Amniotic stem cell (primary cell): ENCODE measurements around the gene TARBP1.
A peak's percentile ranks its signal among the peaks of the same experiment; 100 is the strongest.
"Not testable (repeated sequence)": the region's sequence is repeated elsewhere in the genome, so short reads cannot be mapped to it uniquely, and the experiment has no call there.

Experiments used
- DNase-seq: peaks from one replicate; lab custom pipeline; 2025; lab: John Stamatoyannopoulos, UW

The TARBP1 gene

DNA sequence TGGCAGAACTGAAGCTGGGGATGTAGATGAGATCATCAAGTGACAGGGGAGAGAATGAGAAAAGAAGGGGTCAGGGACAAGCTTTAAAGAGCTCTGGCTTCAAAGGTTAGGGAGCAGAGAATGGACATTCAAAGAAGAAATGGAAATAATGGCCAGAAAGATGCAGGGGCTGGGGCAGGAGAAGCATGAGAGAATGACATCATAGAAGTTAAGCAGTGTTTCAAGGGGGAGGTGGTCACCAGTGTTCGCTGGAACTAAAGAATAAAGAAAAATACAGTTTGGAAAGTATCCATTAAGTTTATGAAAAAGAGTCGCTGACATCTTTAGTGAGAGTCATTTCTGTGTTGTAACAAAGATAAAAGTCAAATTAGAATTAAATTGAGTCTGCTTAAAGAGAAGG, 44.3 kb downstream of the TARBP1 start:
- no peak for DNase-seq

GRCh38 chr1:234433563-234434285, 45.3 kb downstream of the TARBP1 start:
- peak; percentile 28 for DNase-seq

GRCh38 chr1:234431255-234431654, 47.7 kb downstream of the TARBP1 start:
- no peak for DNase-seq

- no peak for DNase-seq
These were observed 48.3 kb downstream of the TARBP1 start for GRCh38 chr1:234430691-234431090.

GRCh38 chr1:234429434-234429806, 49.6 kb downstream of the TARBP1 start:
- DNase-seq: no peak

DNA sequence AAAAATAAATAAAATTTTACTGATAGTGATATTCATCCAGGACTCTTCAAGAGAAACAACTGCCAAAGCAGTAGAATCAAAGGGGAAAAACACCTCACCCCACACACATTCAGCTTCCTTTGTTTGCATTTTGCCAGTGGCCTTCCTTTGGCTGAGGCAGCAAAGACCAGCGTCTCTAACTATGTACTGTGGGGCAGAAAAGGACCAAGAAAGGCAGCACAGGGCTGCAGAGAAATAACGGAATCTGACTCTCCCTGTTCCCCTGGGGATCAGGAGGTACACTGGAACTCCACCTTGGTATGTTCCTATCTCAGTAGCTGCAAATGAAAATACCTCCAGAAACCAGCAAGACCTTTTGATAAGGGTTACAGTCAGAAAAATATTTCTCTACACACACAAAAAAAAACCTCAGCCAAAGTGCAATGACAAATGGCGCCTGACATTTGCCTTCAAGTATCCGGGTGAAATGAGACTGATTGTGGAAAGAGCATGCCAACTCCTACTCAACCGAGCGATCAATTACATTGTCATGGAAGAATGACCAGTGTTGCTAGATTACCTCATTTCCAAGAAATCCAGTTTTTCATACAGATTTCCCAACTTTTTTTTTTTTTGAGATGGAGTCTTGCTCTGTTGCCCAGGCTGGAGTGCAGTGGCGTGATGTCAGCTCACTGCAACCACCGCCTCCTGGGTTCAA, 50.9 kb downstream of the TARBP1 start:
- no peak for DNase-seq

- DNase-seq: no peak
These were observed 65.0 kb downstream of the TARBP1 start for GRCh38 chr1:234413990-234414389.

DNA sequence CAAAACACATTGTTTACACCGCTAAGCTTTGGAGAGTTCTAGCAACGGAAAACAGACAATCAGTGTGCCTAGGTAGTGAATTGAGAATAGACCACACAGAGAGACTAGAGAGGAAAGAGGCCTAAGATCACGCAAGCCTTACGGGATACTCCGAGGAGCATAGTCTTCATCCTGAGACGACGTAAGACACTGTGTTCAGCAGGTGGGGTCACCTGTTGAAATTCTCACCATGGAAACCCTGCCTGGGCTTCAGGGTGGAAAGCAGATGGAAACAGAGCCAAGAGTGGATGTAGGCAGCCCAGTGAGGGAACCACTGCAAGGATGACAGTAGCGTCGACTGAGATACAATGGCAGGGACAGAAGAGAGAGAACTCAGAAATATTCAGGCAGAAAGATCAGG, 65.5 kb downstream of the TARBP1 start:
- no peak for DNase-seq

DNA sequence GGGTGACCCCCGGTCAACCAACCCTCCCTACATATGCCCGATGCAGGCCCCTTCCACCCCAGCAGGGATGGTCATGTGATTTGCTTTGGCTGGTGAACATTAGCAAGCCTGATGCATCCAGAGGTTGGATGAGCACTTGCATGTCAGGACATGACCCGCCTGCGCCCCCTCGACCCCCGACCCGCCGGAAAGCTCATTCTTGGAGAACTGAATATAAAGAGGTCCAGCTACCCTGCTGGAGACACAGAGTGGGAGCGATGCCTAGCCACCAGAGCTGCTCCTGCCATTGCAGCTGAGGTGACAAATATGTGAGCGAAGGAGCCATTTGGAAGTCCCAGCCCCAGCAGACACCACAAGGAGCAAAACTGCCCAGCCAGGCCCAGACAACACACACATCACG, 66.1 kb downstream of the TARBP1 start:
- no peak for DNase-seq

DNA sequence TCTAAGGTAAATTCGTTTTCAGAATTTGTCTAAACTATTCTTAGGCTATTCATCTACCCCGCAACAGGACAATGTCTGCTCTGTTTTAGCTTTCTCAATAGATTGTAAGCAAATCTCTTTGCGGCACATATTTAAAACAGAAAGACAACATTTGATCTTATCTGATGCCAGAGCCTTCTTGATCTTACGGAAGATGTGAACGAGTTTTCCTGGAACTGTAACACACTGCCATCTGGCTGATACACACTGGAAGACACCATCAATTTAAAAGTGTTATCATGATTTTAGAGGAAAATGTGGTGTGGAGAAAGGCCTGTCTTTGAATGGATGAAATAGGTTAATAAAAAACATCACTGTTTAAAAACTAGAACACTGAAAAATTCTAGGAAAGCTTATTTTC, 69.7 kb downstream of the TARBP1 start:
- no peak for DNase-seq

DNA sequence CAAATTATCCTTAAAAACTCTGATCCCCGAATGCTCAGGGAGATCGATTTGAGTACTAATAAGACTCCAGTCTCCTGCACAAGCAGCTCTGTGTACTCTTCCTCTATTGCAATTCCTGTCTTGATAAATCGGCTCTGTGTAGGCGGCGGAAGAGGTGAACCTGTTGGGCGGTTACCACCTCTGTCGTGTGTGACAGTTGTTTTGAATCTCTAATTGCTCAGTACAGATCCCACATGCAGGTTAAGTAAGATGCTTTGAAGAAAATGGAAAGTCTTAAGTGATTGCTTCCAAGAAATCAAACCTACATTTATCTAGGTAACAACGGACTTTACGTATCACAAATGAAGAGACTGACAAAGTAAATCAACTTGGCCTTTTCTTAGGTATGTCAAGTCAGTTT, 70.2 kb downstream of the TARBP1 start:
- no peak for DNase-seq

GRCh38 chr1:234406871-234407270, 72.1 kb downstream of the TARBP1 start:
- DNase-seq: no peak

- no peak for DNase-seq
These were observed 73.3 kb downstream of the TARBP1 start for GRCh38 chr1:234405676-234406075.

DNA sequence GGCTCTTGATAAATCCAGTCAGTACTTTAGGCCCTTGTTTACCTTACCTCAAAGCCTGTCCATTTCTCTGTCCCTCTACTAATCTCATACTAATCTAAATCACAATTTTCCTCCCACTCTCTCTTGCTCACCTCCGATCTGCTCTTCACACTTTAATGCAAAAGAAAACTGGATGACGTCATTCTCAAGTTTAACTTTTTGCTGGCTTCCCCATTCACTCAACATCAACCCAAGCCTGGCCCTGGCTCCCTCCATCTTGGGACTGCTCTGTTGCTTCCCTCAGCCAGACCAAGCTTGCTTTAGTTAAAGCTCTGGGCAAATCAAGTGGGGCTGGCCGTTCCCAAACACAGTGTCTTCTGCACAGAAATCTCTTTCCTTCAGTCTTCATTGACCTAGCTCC, 76.0 kb downstream of the TARBP1 start:
- no peak for DNase-seq

DNA sequence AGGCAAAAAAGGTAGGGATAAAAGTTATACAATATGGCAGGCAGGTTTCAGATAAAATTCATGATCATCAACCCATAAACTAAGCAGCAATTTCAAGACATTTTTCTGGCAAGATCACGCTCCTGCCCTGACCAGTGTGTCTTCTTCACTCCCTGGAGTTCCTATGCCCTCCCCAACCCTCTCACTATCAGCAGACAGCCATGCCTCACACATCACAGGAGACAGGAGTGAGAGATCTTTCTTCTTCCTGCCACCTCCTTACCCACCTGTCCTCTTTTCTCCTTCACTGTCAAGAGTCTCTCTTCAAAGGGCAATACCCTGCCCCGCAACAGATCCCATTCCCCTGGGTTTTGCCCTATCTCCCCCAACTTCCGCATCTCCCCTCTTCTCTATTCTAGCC, 77.3 kb downstream of the TARBP1 start:
- DNase-seq: no peak

GRCh38 chr1:234400773-234401172, 78.2 kb downstream of the TARBP1 start:
- no peak for DNase-seq

- not testable (repeated sequence) for DNase-seq
These were observed 79.5 kb downstream of the TARBP1 start for GRCh38 chr1:234399515-234399914.

DNA sequence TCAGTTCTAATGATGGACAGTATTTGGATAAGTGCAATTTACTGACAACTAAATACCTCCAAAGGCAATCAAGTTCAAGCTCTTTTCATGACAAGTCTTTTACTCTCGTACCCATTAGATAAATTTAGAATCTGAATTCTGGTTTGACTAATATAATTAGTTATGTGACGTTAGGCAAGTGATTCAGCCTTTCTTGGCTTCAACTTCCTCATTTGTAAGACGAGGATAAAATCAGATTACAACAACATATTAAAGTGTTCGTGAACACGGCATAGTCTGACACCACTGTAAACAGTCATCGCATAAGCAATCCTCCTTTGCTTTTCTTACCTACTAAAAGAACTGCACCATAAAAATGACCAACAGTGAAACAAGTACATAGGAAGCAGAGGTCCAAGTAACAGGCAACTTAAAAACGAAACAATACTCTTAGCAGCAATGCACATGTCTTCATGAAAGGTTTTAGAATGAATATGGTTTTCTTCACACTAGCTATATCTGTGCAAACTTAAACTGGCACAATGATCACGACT, 80.1 kb downstream of the TARBP1 start:
- DNase-seq: no peak

GRCh38 chr1:234397732-234398131, 81.2 kb downstream of the TARBP1 start:
- no peak for DNase-seq

DNA sequence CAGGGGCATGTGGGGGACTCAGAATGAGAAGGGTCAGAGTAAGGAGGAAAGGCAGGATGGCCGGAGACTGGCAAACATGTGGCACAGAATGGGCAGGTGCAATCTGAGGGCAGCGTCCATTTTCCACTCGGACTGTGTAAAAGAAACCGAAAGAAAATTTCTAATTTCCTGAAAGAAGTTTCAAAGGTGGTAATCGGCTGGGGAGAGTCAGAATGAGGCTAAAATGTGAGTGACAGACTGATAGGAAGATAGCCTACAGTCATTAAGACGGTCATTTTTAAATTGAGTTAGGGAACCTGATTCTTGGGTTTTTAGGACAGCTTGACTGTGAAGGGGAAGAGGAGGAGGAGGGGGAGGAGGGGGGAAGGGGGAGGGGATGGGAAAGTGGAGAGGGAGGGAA, 82.1 kb downstream of the TARBP1 start:
- DNase-seq: no peak

DNA sequence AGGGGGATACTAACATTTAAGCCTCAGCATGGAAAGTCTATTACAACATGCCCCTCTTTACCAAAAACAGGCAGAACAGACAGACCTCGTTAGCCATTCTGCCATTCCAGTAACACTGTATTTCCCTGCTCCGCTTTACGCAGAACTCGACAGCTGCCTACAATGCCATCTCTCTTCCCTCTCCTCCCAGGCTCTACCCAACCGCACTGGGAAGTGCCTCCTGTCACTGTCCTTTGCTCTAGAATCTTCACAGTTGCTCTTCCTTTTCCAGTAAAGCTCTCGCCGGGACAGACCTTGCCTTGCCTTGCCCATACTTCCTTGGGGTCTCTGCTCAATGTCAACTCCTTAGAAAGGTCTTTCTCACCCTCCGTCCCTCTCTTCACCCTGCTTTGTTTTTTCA, 82.9 kb downstream of the TARBP1 start:
- no peak for DNase-seq

DNA sequence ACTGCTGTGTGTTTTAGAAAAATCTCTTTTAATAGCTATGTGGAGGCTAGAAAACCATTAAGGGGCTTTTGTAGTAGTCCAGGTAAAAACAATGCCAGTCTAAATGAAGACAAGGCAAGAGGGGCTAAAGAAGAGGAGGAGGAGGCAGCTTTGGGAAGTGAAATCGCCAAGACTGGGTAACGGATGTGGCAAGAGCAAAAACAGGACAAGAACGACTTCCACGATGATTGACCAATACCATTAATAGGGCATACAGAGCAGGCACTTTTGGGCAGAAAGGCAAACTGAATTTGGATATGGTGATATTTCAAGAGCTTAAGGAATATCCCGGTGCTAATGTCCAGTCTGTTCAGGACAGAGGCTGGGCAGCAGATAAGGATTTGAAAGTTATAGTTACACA, 83.7 kb downstream of the TARBP1 start:
- no peak for DNase-seq

DNA sequence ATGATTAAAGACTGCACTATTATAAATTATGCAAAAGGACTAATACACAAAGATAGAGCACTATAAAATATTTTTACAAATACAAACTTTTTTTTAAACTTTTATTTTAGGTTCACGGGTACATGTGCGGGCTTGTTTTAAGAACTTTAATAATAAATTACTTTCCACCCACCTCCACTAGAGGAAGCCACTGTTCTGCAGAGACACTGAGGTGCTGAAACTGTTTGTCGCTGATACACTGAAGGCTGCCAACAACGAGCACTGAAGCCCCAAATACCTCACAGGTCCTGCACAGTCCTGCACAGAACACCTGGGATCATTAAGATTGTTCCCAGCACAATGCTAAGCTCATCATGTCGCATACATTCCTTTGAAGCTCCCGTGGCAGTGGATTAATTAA, 85.8 kb downstream of the TARBP1 start:
- no peak for DNase-seq

- DNase-seq: no peak
These were observed 90.9 kb downstream of the TARBP1 start for GRCh38 chr1:234388094-234388493.
